Measurements from ENCODE around the gene TM2D3. TPM values are rescaled to one million over a fixed set of nuclear protein-coding genes. Genes with fewer than 3 reads are reported as not detected.

Gene TM2D3
- total and polyA plus RNA-seq, 10 of the 15 experiments (the other 5 are each of a cell fraction or from before 2014, with no cell fraction given) = 28.3 to 84.5 (median 45.0) TPM

DNA sequence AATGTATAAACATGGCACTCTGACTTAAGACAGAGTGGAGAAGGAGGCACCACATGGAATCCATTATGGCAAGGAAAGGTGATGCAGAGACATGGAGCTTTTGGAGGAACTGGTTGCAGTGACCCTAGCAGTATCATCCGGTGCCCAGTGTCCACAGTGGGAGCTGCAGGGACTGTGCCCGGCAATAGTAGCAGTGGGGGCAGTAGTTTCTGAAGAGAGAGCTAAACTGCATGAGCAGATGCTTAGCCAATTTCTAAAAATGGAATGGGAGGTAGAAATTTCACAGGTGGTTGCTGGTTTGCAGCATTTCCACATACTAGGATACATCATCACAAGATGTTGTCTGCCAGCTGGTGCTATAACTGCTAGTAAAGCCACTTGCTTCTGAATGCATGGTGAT, 7.8 kb upstream of the TM2D3 start (continued):
- TF ChIP-seq, protein P1, sequence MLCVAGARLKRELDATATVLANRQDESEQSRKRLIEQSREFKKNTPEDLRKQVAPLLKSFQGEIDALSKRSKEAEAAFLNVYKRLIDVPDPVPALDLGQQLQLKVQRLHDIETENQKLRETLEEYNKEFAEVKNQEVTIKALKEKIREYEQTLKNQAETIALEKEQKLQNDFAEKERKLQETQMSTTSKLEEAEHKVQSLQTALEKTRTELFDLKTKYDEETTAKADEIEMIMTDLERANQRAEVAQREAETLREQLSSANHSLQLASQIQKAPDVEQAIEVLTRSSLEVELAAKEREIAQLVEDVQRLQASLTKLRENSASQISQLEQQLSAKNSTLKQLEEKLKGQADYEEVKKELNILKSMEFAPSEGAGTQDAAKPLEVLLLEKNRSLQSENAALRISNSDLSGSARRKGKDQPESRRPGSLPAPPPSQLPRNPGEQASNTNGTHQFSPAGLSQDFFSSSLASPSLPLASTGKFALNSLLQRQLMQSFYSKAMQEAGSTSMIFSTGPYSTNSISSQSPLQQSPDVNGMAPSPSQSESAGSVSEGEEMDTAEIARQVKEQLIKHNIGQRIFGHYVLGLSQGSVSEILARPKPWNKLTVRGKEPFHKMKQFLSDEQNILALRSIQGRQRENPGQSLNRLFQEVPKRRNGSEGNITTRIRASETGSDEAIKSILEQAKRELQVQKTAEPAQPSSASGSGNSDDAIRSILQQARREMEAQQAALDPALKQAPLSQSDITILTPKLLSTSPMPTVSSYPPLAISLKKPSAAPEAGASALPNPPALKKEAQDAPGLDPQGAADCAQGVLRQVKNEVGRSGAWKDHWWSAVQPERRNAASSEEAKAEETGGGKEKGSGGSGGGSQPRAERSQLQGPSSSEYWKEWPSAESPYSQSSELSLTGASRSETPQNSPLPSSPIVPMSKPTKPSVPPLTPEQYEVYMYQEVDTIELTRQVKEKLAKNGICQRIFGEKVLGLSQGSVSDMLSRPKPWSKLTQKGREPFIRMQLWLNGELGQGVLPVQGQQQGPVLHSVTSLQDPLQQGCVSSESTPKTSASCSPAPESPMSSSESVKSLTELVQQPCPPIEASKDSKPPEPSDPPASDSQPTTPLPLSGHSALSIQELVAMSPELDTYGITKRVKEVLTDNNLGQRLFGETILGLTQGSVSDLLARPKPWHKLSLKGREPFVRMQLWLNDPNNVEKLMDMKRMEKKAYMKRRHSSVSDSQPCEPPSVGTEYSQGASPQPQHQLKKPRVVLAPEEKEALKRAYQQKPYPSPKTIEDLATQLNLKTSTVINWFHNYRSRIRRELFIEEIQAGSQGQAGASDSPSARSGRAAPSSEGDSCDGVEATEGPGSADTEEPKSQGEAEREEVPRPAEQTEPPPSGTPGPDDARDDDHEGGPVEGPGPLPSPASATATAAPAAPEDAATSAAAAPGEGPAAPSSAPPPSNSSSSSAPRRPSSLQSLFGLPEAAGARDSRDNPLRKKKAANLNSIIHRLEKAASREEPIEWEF (IDR thresholded peaks at IDR 0.05; ENCODE audit: insufficient replicate concordance, low read depth, low read length) = no peak
- TF ChIP-seq, protein P2, sequence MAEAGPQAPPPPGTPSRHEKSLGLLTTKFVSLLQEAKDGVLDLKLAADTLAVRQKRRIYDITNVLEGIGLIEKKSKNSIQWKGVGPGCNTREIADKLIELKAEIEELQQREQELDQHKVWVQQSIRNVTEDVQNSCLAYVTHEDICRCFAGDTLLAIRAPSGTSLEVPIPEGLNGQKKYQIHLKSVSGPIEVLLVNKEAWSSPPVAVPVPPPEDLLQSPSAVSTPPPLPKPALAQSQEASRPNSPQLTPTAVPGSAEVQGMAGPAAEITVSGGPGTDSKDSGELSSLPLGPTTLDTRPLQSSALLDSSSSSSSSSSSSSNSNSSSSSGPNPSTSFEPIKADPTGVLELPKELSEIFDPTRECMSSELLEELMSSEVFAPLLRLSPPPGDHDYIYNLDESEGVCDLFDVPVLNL (IDR thresholded peaks at IDR 0.05; ENCODE audit: low read depth, low read length) = no peak
- TF ChIP-seq HDGF (IDR thresholded peaks at IDR 0.05) = no peak
- no peak for TF ChIP-seq HDAC6 (IDR thresholded peaks at IDR 0.05; ENCODE audit: unreplicated experiment)
- no peak for TF ChIP-seq ZNF622 (IDR thresholded peaks at IDR 0.05)
- no peak for TF ChIP-seq FOXM1 (IDR thresholded peaks at IDR 0.05; ENCODE audit: low read depth, low read length)
- TF ChIP-seq, protein P3, sequence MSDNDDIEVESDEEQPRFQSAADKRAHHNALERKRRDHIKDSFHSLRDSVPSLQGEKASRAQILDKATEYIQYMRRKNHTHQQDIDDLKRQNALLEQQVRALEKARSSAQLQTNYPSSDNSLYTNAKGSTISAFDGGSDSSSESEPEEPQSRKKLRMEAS (IDR thresholded peaks at IDR 0.05; ENCODE audit: low read depth, low read length) = no peak
- no peak for TF ChIP-seq RB1 (IDR thresholded peaks at IDR 0.05; ENCODE audit: borderline replicate concordance)
- no peak for TF ChIP-seq DPF2 (IDR thresholded peaks at IDR 0.05)
- TF ChIP-seq BCL11A (IDR thresholded peaks at IDR 0.05; ENCODE audit: low read depth, low read length) = no peak
- no peak for TF ChIP-seq MYB (IDR thresholded peaks at IDR 0.05; ENCODE audit: borderline replicate concordance, low read depth, low read length)
- TF ChIP-seq IKZF1 (conservative IDR thresholded peaks at IDR 0.05) = no peak
- TF ChIP-seq NR2F1 (conservative IDR thresholded peaks at IDR 0.05) = no peak
